ENCODE results near the gene RNU6-9. TPM values are rescaled to one million over a fixed set of nuclear protein-coding genes. Genes with fewer than 3 reads are reported as not detected.

RNU6-9 gene
- total RNA-seq, 1 donor from 2014 or later, result not detected

GRCh38 chr19:936175-936546 lies 42.9 kb downstream of the RNU6-9 start:
- TF ChIP-seq CTCF (conservative IDR thresholded peaks at IDR 0.05), result no peak
- peaks cover 17% of the 10 kb centered on the region for H3K36me3 Mint-ChIP-seq (ENCODE audit: low read depth)
- peaks cover 28% of the 10 kb centered on the region for H3K27me3 Mint-ChIP-seq (ENCODE audit: low read depth)

DNA sequence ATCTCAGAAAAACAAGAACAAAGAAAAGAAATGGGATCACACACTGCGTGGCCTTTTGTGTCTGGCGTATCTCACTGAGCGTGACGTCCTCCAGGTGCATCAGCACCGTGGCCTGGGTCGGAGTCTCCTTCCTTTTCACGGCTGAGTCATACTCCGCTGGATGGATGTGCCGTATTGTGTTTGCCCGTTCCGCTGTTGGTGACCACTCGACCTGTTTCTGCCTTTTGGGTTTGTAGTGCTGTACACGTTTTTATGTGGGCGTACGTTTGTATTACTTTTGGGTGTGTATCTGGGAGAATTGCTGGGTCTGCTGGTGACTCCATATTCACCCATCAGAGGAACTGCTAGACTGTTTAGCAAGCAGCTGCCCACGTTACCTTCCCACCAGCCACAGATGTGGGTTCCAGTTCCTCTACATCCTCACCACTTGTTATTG lies 44.0 kb downstream of the RNU6-9 start:
- Mint-ChIP-seq H3K27me3 (ENCODE audit: low read depth) (peaks cover 35% of the 10 kb centered on the region), H3K4me3 (no peak overlapping the region), H3K4me1 (peaks cover 23% of the 10 kb centered on the region), H3K27ac (ENCODE audit: unreplicated experiment) (no peak overlapping the region), H3K36me3 (ENCODE audit: low read depth) (peaks cover 21% of the 10 kb centered on the region), H3K9me3 (no peaks in the 10 kb centered on the region)
- TF ChIP-seq CTCF (conservative IDR thresholded peaks at IDR 0.05), result no peak
- no peak for DNase-seq (ENCODE audit: low read depth, low spot score)

More at GRCh38 chr19:936175-936546, 42.9 kb downstream of the RNU6-9 start:
- Mint-ChIP-seq H3K9me3 (no peaks in the 10 kb centered on the region), H3K4me3 (no peak overlapping the region), H3K4me1 (peaks cover 17% of the 10 kb centered on the region), H3K27ac (ENCODE audit: unreplicated experiment) (no peak overlapping the region)
- no peak for DNase-seq (ENCODE audit: low read depth, low spot score)

DNA sequence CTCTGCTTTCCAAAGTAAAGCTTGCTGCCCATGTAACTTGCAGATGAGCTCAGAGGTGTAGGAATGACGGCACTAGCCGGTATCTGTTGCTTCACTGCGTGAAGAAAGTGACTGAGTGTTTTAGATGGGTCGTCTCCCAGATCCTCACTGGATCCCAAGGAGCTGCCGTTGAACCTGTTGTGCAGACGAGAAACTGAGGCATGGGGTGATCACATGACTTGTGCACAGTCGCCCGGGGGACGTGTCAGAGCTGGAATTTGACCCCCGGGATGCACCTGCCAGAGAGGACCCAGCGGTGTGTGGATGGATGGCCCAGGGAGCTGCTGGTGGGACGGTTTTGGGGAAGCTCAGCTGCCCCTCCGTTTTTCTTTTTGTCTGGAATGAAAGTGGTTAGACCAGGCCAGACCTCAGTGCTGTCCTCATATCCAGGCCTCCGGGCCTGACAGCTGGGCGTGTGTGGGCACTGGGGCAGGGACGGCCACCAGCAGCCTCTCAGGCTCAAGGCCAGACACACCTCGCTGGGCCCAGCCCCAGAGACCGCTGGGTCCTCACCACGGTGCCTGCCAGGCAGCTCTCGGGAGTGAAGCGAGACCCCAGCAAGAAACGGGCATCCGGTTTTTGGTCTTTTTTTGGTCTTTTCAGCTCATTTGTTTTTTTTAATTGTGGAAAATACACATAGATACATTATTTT lies 45.1 kb downstream of the RNU6-9 start:
- no peak for TF ChIP-seq CTCF (conservative IDR thresholded peaks at IDR 0.05)
- DNase-seq (ENCODE audit: low read depth, low spot score), result no peak
- Mint-ChIP-seq H3K27ac (ENCODE audit: unreplicated experiment) (no peak overlapping the region), H3K9me3 (no peaks in the 10 kb centered on the region), H3K36me3 (ENCODE audit: low read depth) (peaks cover 24% of the 10 kb centered on the region), H3K4me3 (no peak overlapping the region), H3K4me1 (peaks cover 19% of the 10 kb centered on the region), H3K27me3 (ENCODE audit: low read depth) (peaks cover 40% of the 10 kb centered on the region)

GRCh38 chr19:939439-939838 lies 46.2 kb downstream of the RNU6-9 start:
- H3K27me3 Mint-ChIP-seq (ENCODE audit: low read depth), result peaks cover 44% of the 10 kb centered on the region
- no peak for TF ChIP-seq CTCF (conservative IDR thresholded peaks at IDR 0.05)
- H3K4me3 Mint-ChIP-seq, result peak overlapping the region; percentile 62
- H3K4me1 Mint-ChIP-seq, result peaks cover 19% of the 10 kb centered on the region
- DNase-seq (ENCODE audit: low read depth, low spot score), result no peak
- H3K27ac Mint-ChIP-seq (ENCODE audit: unreplicated experiment), result no peak overlapping the region
- peaks cover 24% of the 10 kb centered on the region for H3K36me3 Mint-ChIP-seq (ENCODE audit: low read depth)
- no peaks in the 10 kb centered on the region for H3K9me3 Mint-ChIP-seq

DNA sequence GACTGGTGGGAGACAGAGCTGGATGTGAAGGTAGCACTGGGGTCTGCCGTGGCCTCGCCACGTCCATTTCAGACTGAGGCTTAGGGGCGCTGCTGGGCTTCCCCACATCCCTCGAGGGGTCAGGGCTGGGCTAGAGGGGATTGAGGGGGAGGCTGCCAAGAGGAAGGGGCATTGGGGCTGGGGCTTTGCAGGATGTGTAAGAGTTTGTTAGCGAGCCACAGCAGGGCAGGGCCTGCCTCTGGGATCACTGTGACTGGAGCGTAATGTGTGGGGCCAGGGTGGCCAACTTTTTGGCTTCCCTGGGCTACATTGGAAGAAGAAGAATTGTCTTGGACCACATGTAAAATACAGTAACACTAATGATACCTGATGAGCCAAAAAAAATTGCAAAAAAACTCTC lies 46.6 kb downstream of the RNU6-9 start:
- peaks cover 19% of the 10 kb centered on the region for H3K4me1 Mint-ChIP-seq
- no peak for DNase-seq (ENCODE audit: low read depth, low spot score)
- H3K27me3 Mint-ChIP-seq (ENCODE audit: low read depth), result peaks cover 48% of the 10 kb centered on the region
- TF ChIP-seq CTCF (conservative IDR thresholded peaks at IDR 0.05), result no peak
- peaks cover 24% of the 10 kb centered on the region for H3K36me3 Mint-ChIP-seq (ENCODE audit: low read depth)
- no peaks in the 10 kb centered on the region for H3K9me3 Mint-ChIP-seq
- H3K27ac Mint-ChIP-seq (ENCODE audit: unreplicated experiment), result peak overlapping the region; percentile 69
- H3K4me3 Mint-ChIP-seq, result peak overlapping the region; percentile 62
